ENCODE measurements around the gene PCNT. TPM values are rescaled to one million over a fixed set of nuclear protein-coding genes. Genes with fewer than 3 reads are reported as not detected.
A peak's percentile ranks its signal among the peaks of the same experiment; 100 is the strongest.

The PCNT gene
- total RNA-seq, 1 experiment from 2014 or later: 41.0 TPM

GRCh38 chr21:46344219-46344915 lies 20.4 kb downstream of the PCNT start (continued):
- TF ChIP-seq PRDM15 (CRISPR knock-in tag; IDR thresholded peaks at IDR 0.05) (no peak), MXD4 (CRISPR knock-in tag; IDR thresholded peaks at IDR 0.05; ENCODE audit: borderline replicate concordance) (no peak), PREB (CRISPR knock-in tag; IDR thresholded peaks at IDR 0.05; ENCODE audit: borderline replicate concordance) (no peak), CREM (CRISPR knock-in tag; IDR thresholded peaks at IDR 0.05) (no peak)

GRCh38 chr21:46345861-46346260 lies 21.9 kb downstream of the PCNT start:
- H3K27ac Mint-ChIP-seq: peak overlapping the region; percentile 57; the same call in 1 of the 2 replicates
- no peak for TF ChIP-seq ESRRA (CRISPR knock-in tag; IDR thresholded peaks at IDR 0.05; ENCODE audit: borderline replicate concordance)

GRCh38 chr21:46346296-46347202 lies 22.6 kb downstream of the PCNT start:
- Mint-ChIP-seq H3K27ac (peak overlapping the region; percentile 72), H3K27me3 (ENCODE audit: low read depth) (no peaks in the 10 kb centered on the region), H3K4me1 (no peaks in the 10 kb centered on the region), H3K9me3 (no peaks in the 10 kb centered on the region), H3K36me3 (peaks cover 52% of the 10 kb centered on the region), H3K4me3 (no peak overlapping the region)
- CTCF ChIA-PET: no interaction called here
- TF ChIP-seq NFYB (CRISPR knock-in tag; conservative IDR thresholded peaks at IDR 0.05; ENCODE audit: low read depth) (no peak), GTF2I (CRISPR knock-in tag; conservative IDR thresholded peaks at IDR 0.05) (no peak), E2F4 (CRISPR knock-in tag; IDR thresholded peaks at IDR 0.05; ENCODE audit: borderline replicate concordance, low read depth) (no peak), ZNF423 (CRISPR knock-in tag; IDR thresholded peaks at IDR 0.05) (no peak), RELA (CRISPR knock-in tag; IDR thresholded peaks at IDR 0.05; ENCODE audit: borderline replicate concordance) (no peak), ZMAT4 (CRISPR knock-in tag; IDR thresholded peaks at IDR 0.05) (no peak), ZNF512 (CRISPR knock-in tag; IDR thresholded peaks at IDR 0.05; ENCODE audit: borderline replicate concordance) (no peak), ZNF121 (CRISPR knock-in tag; IDR thresholded peaks at IDR 0.05) (no peak), TEAD4 (CRISPR knock-in tag; IDR thresholded peaks at IDR 0.05) (no peak)
- DNase-seq (ENCODE audit: low spot score) (no peak), ATAC-seq (no peak)
- POLR2A ChIA-PET: no interaction called here

More at GRCh38 chr21:46345861-46346260, 21.9 kb downstream of the PCNT start:
- Mint-ChIP-seq H3K9me3 (no peaks in the 10 kb centered on the region), H3K4me3 (no peak overlapping the region), H3K4me1 (no peaks in the 10 kb centered on the region), H3K36me3 (peaks cover 48% of the 10 kb centered on the region), H3K27me3 (ENCODE audit: low read depth) (no peaks in the 10 kb centered on the region)
- ChIA-PET POLR2A (no interaction called here), CTCF (no interaction called here)
- DNase-seq (ENCODE audit: low spot score): no peak
- ATAC-seq: no peak
